Measurements from ENCODE around the gene CMTR1.

CMTR1 gene

GRCh38 chr6:37479266-37479854 is 46.3 kb downstream of the CMTR1 start:
- H3K27ac Mint-ChIP-seq, result no peak overlapping the region
- H3K36me3 Mint-ChIP-seq (ENCODE audit: low read depth), result peaks cover 31% of the 10 kb centered on the region
- H3K27me3 Mint-ChIP-seq (ENCODE audit: low read depth), result no peaks in the 10 kb centered on the region

DNA sequence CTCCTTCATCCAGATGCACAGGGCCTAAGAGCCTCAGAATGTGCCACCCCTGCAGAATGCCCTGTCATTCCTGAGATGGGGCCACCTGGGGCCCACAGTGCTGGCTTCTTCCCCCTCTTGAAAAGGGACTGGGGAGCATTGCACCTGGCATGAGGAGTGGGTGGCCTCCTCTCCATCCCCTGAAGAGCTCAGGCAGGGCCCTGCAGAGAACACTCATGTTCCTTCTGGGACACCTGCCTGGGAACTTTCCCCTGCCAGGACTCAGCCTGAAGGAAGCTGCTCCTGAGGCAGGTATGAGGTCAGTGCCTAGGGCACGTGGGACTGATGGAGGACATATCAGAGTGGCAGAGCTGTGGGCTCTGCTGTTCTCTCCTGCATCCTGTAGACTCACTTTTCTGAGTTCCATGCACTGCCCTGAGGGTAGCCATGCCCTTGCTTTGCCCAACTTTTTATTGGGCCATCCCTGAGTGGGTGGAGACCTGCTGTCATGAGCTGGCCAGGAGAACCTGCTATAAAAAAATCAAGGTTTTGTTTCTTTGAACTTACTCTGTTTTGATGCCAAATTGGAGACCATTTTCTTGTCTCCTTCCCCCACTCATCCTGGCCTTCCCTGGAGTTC is 47.2 kb downstream of the CMTR1 start:
- Mint-ChIP-seq H3K9me3 (no peaks in the 10 kb centered on the region), H3K36me3 (ENCODE audit: low read depth) (peaks cover 30% of the 10 kb centered on the region), H3K4me3 (no peak overlapping the region), H3K27me3 (ENCODE audit: low read depth) (no peaks in the 10 kb centered on the region), H3K4me1 (ENCODE audit: low read depth) (peaks cover 2% of the 10 kb centered on the region), H3K27ac (no peak overlapping the region)

More at GRCh38 chr6:37479266-37479854, 46.3 kb downstream of the CMTR1 start:
- Mint-ChIP-seq H3K4me1 (ENCODE audit: low read depth) (peaks cover 2% of the 10 kb centered on the region), H3K9me3 (no peaks in the 10 kb centered on the region), H3K4me3 (no peak overlapping the region)

GRCh38 chr6:37480951-37481534 is 48.0 kb downstream of the CMTR1 start:
- H3K27me3 Mint-ChIP-seq (ENCODE audit: low read depth), result no peaks in the 10 kb centered on the region
- no peaks in the 10 kb centered on the region for H3K9me3 Mint-ChIP-seq
- H3K4me1 Mint-ChIP-seq (ENCODE audit: low read depth), result peaks cover 2% of the 10 kb centered on the region
- peaks cover 29% of the 10 kb centered on the region for H3K36me3 Mint-ChIP-seq (ENCODE audit: low read depth)
- H3K4me3 Mint-ChIP-seq, result no peak overlapping the region
- H3K27ac Mint-ChIP-seq, result no peak overlapping the region

GRCh38 chr6:37481711-37482605 is 48.9 kb downstream of the CMTR1 start:
- Mint-ChIP-seq H3K9me3 (no peaks in the 10 kb centered on the region), H3K27me3 (ENCODE audit: low read depth) (no peaks in the 10 kb centered on the region), H3K4me3 (no peak overlapping the region), H3K4me1 (ENCODE audit: low read depth) (peaks cover 2% of the 10 kb centered on the region), H3K27ac (no peak overlapping the region), H3K36me3 (ENCODE audit: low read depth) (peaks cover 27% of the 10 kb centered on the region)

DNA sequence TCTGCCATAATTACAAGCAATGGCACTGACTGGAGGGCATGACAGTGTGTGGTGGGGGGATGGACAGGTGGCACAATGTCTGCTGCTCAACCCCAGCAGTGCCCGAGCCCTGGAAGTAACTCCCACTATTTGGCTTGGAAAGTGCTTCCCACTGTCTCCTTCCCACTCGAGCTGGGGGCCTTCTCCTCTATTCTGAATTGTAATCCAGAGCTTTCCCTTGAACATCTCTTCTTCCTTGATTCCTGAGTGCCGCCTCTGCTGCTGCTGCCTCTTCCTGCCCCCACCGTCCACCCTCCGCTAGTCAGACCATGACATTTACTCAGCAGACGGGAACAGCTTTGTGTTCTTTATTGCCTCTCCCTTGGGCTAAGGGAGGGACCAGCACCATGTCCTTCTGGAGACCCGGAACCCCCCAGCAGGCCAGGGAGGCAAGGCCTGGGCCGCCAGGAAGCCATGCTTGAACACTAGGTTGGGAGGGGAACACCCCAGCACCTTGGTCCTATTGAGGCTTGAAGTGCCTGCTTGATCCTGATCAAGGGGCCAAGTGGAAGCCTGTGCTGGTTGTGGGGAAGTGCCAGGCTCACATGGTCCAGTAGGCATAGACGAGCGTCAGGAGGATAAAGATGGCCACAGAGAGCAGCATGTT is 49.7 kb downstream of the CMTR1 start:
- H3K27me3 Mint-ChIP-seq (ENCODE audit: low read depth), result no peaks in the 10 kb centered on the region
- no peaks in the 10 kb centered on the region for H3K9me3 Mint-ChIP-seq
- H3K27ac Mint-ChIP-seq, result no peak overlapping the region
- peaks cover 24% of the 10 kb centered on the region for H3K36me3 Mint-ChIP-seq (ENCODE audit: low read depth)
- no peak overlapping the region for H3K4me3 Mint-ChIP-seq
- peaks cover 2% of the 10 kb centered on the region for H3K4me1 Mint-ChIP-seq (ENCODE audit: low read depth)

GRCh38 chr6:37483252-37483901 is 50.4 kb downstream of the CMTR1 start:
- Mint-ChIP-seq H3K9me3 (no peaks in the 10 kb centered on the region), H3K27me3 (ENCODE audit: low read depth) (no peaks in the 10 kb centered on the region), H3K4me3 (no peak overlapping the region), H3K36me3 (ENCODE audit: low read depth) (peaks cover 20% of the 10 kb centered on the region), H3K4me1 (ENCODE audit: low read depth) (peaks cover 2% of the 10 kb centered on the region), H3K27ac (no peak overlapping the region)

- Mint-ChIP-seq H3K36me3 (ENCODE audit: low read depth) (peaks cover 20% of the 10 kb centered on the region), H3K9me3 (no peaks in the 10 kb centered on the region), H3K27me3 (ENCODE audit: low read depth) (no peaks in the 10 kb centered on the region), H3K4me3 (no peak overlapping the region), H3K4me1 (ENCODE audit: low read depth) (peaks cover 5% of the 10 kb centered on the region), H3K27ac (no peak overlapping the region)
These were observed 51.1 kb downstream of the CMTR1 start for GRCh38 chr6:37483917-37484785.

DNA sequence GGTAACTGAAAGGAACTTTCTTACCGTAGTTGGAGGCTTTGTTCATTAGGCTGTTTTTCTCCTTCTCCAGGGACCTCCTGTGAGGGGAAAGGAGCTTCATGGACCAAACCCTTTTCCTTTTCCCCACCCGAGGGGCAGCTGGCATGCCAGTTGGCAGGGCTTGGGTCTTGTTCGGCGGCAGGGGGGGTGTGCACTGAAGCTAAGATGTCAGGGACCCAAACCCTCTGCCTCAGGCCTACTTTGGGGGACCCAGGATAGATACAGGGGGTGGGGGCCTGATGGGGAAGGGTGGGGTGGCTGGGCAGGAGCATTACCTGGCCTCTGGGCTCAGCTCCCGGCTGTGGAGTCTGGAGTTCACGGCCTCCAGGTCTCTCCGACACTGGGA is 51.8 kb downstream of the CMTR1 start:
- Mint-ChIP-seq H3K4me1 (ENCODE audit: low read depth) (peaks cover 5% of the 10 kb centered on the region), H3K36me3 (ENCODE audit: low read depth) (peaks cover 16% of the 10 kb centered on the region), H3K27me3 (ENCODE audit: low read depth) (no peaks in the 10 kb centered on the region), H3K4me3 (no peak overlapping the region), H3K27ac (no peak overlapping the region), H3K9me3 (no peaks in the 10 kb centered on the region)

- Mint-ChIP-seq H3K36me3 (ENCODE audit: low read depth) (peaks cover 16% of the 10 kb centered on the region), H3K27me3 (ENCODE audit: low read depth) (no peaks in the 10 kb centered on the region), H3K9me3 (no peaks in the 10 kb centered on the region), H3K27ac (no peak overlapping the region), H3K4me1 (ENCODE audit: low read depth) (peaks cover 8% of the 10 kb centered on the region), H3K4me3 (no peak overlapping the region)
These were observed 52.3 kb downstream of the CMTR1 start for GRCh38 chr6:37485291-37485702.

DNA sequence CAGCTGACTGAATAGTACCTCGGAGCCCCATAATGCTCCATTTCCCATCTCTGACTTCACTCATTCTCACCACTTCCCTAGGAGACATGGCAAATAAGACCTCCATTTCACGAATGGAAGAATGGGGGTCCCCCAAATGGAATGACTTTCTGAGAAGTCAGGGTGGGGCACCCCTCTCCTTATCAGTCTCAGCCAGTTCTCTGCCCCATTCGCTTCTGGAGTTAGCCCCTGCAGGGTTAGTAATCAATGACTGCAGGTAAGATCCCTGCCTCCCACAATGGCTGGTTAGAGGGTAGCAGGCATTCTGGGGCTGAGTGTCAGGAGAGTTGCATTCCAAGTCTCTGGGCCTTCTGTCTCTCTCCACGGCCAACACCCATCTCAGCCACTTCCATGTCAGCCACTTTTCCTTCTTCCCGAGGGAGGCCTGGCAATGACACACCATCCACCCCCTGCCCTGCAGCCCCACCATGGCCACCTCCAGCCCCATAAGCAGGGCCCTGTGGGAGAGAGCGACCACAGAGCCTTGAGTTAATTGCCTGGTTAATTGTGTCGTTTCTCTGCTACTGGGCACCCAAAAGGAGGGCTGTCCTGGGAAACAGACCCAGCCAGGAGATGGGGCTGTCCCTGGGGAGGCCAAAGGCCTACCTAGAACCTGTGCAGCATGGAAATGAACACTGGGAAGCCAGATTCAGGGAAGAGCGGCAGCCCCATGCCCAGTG is 53.3 kb downstream of the CMTR1 start:
- peaks cover 8% of the 10 kb centered on the region for H3K4me1 Mint-ChIP-seq (ENCODE audit: low read depth)
- H3K4me3 Mint-ChIP-seq, result no peak overlapping the region
- no peaks in the 10 kb centered on the region for H3K27me3 Mint-ChIP-seq (ENCODE audit: low read depth)
- H3K27ac Mint-ChIP-seq, result no peak overlapping the region
- peaks cover 16% of the 10 kb centered on the region for H3K36me3 Mint-ChIP-seq (ENCODE audit: low read depth)
- no peaks in the 10 kb centered on the region for H3K9me3 Mint-ChIP-seq

GRCh38 chr6:37487591-37488380 is 54.8 kb downstream of the CMTR1 start:
- Mint-ChIP-seq H3K9me3 (no peaks in the 10 kb centered on the region), H3K27ac (no peak overlapping the region), H3K27me3 (ENCODE audit: low read depth) (no peaks in the 10 kb centered on the region), H3K36me3 (ENCODE audit: low read depth) (peaks cover 9% of the 10 kb centered on the region), H3K4me1 (ENCODE audit: low read depth) (peaks cover 18% of the 10 kb centered on the region), H3K4me3 (no peak overlapping the region)

DNA sequence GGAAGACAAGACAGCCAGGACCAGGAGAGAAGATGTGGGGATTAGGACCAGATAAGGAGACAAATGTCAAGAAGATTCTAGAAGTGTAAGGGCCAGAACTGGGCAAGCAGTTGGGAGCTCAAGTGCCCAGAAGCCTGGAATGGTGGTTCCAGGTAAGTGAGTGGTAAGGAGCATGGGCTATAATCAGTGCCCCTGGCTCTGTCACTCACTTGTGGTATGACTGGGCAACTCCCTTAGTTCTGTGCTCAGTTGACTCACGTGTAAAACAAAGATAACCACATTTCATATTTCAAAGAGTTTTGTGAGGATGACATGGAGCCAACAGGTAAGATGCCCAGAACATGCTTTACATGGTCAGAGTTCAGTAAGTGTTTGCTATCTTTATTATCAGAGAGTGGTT is 55.5 kb downstream of the CMTR1 start:
- Mint-ChIP-seq H3K36me3 (ENCODE audit: low read depth) (peaks cover 4% of the 10 kb centered on the region), H3K27me3 (ENCODE audit: low read depth) (no peaks in the 10 kb centered on the region), H3K9me3 (no peaks in the 10 kb centered on the region), H3K4me1 (ENCODE audit: low read depth) (peaks cover 16% of the 10 kb centered on the region), H3K4me3 (no peak overlapping the region), H3K27ac (no peak overlapping the region)

All from T-helper 1 cell treated with Interleukin-12 subunit alpha and Interleukin-12 subunit beta and Interleukin-4 antibody, amounts not matched to agents 30 μg/mL and 1 μg/mL, for 36 hours (primary cell).